Measurements from ENCODE around the gene SDHA. TPM values are rescaled to one million over a fixed set of nuclear protein-coding genes. Genes with fewer than 3 reads are reported as not detected.
"Not testable (repeated sequence)": the region's sequence is repeated elsewhere in the genome, so short reads cannot be mapped to it uniquely, and the experiment has no call there.

The SDHA gene
- total RNA-seq, 1 donor from 2014 or later = 232 TPM

DNA sequence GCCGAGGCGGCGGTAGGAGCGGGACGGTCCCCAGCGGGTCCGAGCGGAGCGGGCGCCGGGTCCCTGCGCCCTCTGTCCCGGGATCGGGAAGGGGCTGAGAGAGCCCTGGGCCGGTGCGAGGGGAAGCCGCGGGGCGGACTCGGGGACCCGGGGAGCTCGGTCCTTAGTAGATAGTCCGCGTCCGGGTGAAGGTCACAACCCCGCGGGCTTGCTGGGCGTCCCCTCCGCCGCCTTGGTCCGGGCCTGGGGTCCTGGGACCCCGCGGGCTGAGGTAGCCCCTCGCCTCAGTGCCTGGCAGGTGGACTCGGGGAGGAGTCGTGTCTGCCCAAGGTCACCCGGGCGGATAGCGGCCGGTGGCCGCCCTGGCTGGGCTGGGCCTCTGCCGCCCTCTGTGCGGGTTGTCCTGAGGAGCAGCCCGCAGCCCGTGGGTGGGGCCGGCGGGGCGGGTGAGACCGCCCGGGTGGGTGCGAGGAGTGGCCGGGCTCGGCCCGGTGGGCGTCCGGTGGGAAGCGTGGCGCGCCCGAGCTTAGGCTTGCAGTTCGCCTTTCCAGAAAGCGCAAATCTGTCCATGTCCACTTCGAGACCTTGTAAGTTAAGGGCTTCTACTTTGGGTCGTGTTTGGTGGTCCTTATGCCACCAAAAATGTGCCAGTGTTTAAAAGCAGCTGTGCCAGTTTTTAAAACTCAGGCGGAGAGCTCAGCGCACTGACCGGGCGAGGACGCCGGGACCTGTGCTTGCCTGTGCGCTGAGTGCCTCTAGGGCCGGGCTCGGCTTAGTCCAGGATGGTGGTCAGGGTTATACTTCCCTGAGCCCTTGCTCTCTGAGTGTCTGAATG lies 554 bp downstream of the SDHA start:
- DNase-seq (ENCODE audit: low spot score) (peak; percentile 71), ATAC-seq (peak; percentile 74)

DNA sequence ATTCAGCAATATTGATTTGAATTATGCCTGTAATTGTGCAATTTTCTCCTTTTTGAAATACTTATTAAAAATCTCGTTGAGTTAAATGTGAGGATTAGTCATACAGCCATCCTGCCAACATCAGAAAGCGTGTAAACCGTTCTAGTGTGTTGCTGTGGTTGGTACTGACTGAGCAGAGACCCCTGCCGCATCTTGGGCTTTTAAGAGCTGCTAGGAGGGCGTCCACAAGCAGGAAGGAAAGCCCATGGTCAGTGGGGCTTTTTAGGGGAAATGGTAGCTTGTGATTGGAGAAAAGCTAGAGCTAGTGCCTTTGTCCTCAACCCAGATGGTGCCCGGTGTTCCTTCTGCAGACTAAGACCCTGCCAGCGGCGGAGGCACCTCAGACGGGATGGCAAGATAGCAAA lies 1.3 kb downstream of the SDHA start:
- no peak for ATAC-seq
- no peak for DNase-seq (ENCODE audit: low spot score)

DNA sequence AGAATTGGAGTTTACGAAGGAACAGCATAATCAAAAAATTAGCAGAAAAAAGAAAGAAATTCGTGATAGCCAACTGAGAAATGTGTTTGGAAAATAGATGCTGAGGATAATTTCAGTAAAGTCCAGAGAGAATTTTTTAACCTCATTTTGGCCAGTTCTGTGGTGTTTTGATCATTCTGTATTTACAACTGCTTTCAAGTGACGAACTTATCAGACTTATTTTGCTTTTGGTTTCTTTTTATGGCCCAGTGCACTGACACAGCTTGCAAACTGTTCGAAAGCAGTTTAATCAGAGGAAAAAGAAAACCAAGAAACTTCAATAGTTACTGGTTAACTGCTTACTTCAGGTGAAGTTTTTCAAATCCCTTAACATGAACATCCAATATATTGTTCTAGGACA lies 1.9 kb downstream of the SDHA start:
- ATAC-seq = no peak
- no peak for DNase-seq (ENCODE audit: low spot score)

GRCh38 chr5:222951-223715 lies 5.0 kb downstream of the SDHA start:
- not testable (repeated sequence) for DNase-seq (ENCODE audit: low spot score); ATAC-seq

- ATAC-seq = no peak
- DNase-seq (ENCODE audit: low spot score) = no peak
Observed at GRCh38 chr5:223791-224190, 5.7 kb downstream of the SDHA start.

GRCh38 chr5:225334-225733 lies 7.2 kb downstream of the SDHA start:
- no peak for DNase-seq (ENCODE audit: low spot score)
- no peak for ATAC-seq

- ATAC-seq; DNase-seq (ENCODE audit: low spot score): not testable (repeated sequence)
Observed at GRCh38 chr5:227375-227774, 9.3 kb downstream of the SDHA start.

DNA sequence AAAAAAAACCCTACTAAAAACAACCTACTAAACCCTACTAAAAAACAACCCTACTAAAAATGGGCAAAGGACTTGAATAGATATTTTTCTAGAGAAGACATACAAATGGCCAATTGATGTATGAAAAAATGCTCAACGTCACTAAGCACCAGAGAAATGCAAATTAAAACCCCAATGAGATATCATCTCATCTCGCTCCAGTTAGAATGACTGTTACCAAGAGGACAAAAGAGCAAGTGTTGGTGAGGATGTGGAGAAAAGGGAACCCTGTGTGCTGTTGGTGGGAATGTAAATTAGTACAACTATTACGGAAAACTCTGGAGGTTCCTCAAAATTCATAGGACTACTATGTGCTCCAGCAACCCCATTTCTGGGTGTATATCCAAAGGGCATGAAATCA lies 10.8 kb downstream of the SDHA start:
- ATAC-seq (no peak), DNase-seq (ENCODE audit: low spot score) (no peak)

DNA sequence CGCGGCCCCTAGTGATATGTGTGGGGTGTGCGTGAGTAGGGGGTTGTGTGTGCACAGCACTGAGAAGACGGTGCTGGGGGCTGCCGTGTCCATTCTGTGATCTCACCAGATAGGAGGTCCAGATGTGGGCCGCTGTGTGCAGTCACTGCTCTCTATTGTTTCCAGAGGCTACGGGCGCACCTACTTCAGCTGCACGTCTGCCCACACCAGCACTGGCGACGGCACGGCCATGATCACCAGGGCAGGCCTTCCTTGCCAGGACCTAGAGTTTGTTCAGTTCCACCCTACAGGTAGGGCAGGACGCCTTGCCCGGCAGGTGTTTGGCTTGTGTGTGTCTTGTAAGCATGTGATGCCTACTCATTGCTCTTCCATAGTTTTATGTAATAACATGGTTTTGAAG lies 12.6 kb downstream of the SDHA start:
- no peak for DNase-seq (ENCODE audit: low spot score)
- no peak for ATAC-seq

DNA sequence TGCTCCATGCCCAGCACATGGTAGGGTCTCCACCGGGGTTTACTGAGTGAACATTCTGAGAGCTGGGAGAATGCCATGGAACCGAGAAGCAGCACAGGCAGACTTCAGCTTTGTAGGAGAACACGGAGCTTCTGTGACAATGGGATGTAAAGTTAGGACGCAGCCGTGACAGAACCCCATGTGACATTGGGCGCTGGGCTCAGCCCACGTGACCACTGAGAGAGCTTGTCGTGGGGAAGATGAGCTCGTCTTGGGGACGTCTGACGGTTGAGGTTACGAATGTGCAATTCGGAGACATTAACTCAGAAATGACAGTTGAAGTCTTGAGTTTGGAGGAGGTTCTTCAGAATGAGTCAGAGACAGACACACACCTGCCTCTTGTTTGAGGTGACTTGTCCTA lies 13.5 kb downstream of the SDHA start:
- ATAC-seq (no peak), DNase-seq (ENCODE audit: low spot score) (no peak)

- not testable (repeated sequence) for ATAC-seq; DNase-seq (ENCODE audit: low spot score)
Observed at GRCh38 chr5:233426-233825, 15.3 kb downstream of the SDHA start.

DNA sequence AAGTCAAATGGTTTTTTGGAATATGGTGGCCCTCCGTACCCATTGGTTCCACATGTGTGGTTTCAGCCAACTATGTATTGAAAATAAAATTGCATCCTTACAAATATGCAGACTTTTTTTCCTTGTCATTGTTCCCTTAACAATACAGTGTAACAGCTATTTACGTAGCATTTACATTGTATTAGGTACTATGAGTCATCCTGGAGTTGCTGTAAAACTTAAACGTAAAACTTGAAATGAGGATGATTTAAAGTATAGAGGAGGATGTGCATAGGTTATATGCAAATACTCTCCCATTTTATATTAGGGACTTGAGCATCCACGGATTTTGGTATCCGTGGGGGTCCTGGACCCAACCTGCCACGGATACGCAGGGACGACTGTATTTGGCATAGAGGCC lies 16.3 kb downstream of the SDHA start:
- no peak for DNase-seq (ENCODE audit: low spot score)
- no peak for ATAC-seq

- not testable (repeated sequence) for DNase-seq (ENCODE audit: low spot score); ATAC-seq
Observed at GRCh38 chr5:235527-235926, 17.4 kb downstream of the SDHA start.

DNA sequence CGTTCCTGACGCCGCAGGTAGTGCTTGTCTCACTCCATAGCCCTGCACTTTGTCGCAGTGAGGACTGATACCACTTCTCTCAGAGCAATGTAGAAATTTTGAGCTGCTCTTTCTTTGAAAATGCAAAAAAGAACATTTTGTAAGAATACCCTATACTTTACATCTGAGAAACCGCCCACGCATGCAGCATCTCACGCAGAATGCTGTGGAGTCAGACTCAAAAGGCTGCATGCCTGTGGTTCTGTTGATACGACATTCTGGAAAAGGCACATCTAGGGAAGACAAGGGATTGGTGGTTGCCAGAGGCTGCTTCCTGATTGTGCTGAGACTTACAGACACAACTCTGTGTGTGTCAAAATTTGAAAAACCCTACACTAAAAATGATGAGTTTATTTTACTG lies 19.8 kb downstream of the SDHA start:
- not testable (repeated sequence) for DNase-seq (ENCODE audit: low spot score); ATAC-seq

DNA sequence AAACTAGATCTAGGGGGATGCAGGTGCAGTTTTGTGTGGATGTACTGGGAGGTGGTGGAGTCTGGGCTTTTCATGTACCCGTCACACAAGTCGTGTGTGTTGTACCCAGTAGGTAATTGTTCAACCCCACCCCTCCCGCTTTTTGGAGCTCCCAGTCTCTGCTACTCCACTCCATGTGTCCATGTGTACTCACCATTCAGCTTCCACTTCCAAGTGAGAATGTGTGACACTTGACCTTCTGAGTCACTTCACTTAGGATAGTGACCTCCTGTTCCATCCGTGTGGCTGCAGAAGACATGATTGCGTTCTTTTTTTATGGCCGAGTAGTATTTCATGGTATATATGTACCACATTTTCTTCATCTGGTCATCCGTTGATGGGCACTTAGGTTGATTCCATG lies 22.4 kb downstream of the SDHA start:
- DNase-seq (ENCODE audit: low spot score); ATAC-seq: not testable (repeated sequence)

DNA sequence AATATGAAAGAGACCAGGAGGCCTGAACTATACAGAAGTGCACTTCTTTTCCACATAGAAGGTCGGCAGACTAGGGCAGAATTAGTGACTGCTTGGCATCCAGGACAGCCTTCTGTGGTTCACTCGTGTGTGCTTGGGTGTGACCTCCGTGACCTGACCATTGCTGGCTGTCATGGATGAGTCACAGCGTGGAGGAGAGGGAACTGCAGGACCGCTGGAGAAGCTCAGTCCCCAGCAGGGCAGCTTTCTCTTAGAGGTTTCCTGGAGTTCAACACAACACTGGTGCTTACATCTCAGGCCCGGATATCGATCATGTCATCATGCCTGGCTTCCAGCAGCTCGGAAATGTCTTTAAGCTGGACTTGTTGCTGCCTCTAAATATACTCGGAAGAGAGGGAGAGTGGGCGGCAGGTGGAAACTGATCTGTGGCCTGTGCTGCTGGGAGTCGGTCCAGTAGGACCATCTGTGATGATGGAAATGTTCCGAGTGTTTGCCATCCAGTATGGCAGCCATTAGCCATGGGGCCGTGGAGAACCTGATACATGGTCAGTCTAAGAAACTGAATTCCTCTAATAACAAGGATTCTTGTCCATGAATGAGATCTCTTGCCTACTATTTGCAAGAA lies 23.0 kb downstream of the SDHA start:
- not testable (repeated sequence) for ATAC-seq; DNase-seq (ENCODE audit: low spot score)

- not testable (repeated sequence) for DNase-seq (ENCODE audit: low spot score); ATAC-seq
Observed at GRCh38 chr5:243683-244367, 25.7 kb downstream of the SDHA start.

DNA sequence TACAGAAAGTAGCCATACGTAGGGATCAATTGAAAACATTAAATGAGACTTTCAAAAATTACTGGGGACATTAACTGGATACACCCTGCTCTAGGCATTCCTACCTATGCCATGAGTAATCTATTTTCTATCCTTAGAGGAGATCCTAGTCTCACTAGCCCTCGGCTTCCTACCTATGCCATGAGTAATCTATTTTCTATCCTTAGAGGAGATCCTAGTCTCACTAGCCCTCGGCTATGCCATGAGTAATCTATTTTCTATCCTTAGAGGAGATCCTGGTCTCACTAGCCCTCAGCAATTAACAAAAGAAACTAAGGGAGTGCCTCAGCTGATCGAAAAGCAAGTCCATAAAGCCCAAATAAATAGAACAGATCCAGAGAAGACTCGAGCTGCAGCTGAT lies 27.6 kb downstream of the SDHA start:
- ATAC-seq; DNase-seq (ENCODE audit: low spot score): not testable (repeated sequence)

DNA sequence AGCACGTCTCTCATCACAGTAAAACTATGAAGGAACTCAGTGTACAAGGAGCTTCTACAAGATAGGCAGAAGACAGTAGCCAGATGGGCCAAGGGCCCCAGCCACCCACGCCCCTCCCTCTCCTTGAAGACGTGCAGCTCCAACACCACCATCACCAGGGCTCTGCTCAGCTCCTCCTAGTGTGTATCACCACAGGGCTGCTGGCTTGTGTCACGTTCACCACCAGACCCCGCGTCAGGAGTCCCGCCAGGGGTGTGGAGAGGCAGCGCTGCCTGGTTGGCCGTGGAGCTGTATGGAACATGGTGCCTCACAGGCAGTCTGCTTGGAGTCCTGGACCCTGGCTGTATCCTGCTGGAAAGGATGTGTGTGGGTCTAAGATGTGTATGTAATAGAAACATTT lies 32.3 kb downstream of the SDHA start:
- not testable (repeated sequence) for DNase-seq (ENCODE audit: low spot score)
- ATAC-seq = peak; percentile 17

DNA sequence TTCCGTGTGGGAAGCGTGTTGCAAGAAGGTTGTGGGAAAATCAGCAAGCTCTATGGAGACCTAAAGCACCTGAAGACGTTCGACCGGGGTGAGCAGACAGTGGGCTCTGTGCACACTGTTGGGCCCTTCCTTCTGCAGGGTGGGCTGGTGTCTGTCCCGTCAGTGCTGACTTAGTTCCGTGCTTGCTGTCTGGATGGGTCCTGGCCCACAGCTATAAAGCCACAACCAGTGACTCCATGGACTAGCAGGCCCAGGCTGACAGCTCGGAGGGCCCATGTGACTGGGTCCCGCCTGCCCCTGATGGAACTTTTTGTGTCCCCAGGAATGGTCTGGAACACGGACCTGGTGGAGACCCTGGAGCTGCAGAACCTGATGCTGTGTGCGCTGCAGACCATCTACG lies 32.9 kb downstream of the SDHA start:
- ATAC-seq = not testable (repeated sequence)

DNA sequence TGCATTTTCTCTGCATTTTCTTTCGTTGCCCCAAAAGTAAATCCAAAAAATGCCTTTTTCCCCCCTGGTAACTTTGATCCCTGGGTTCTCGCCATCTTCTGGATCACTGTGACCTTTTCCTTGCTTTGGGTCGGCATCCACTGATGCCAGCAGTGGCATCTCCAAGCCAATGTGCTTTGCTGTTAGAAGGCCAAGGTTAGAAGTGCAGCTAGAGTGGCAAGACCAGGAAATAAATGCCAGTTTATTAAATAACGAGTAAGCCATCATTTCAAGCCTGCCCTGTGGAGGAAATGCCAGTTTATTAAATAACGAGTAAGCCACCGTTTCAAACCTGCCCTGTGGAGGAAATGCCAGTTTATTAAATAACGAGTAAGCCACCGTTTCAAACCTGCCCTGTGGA lies 33.4 kb downstream of the SDHA start:
- not testable (repeated sequence) for ATAC-seq; DNase-seq (ENCODE audit: low spot score)

More for the DNA sequence above, 32.9 kb downstream of the SDHA start:
- DNase-seq (ENCODE audit: low spot score) = not testable (repeated sequence)

Measured in left lobe of liver (tissue), 2 donors.